HG02588 (cell line): ENCODE measurements around the gene UGT1A10.
"Not testable (repeated sequence)": the region's sequence is repeated elsewhere in the genome, so short reads cannot be mapped to it uniquely, and the experiment has no call there.

Experiments used
- ATAC-seq: cut with Tn5 transposase; IDR thresholded peaks from one replicate; pipeline ENCODE4 v1.9.1; 2021; ENCODE audit warnings: mild to moderate bottlenecking, moderate library complexity; ENCODE audit not compliant: unreplicated experiment

The UGT1A10 gene

DNA sequence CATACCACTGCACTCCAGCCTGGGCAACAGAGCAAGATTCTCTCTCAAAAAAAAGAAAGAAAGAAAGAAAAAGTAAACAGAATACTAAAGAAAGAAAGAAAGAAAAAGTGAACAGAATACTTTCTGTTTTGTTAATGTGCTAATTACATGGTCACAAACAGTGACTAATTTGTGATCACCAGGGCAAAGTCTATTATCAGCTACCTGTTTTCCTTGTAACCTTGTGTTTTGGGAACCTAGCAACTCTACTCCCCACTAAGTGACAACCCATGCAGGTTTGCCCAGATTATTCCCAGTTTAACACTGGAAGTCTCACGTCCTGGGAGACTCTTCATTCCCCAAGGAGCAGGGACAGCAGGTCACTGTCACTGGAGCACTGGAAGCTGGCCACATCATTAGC is 18.8 kb downstream of the UGT1A10 start:
- no peak for ATAC-seq

DNA sequence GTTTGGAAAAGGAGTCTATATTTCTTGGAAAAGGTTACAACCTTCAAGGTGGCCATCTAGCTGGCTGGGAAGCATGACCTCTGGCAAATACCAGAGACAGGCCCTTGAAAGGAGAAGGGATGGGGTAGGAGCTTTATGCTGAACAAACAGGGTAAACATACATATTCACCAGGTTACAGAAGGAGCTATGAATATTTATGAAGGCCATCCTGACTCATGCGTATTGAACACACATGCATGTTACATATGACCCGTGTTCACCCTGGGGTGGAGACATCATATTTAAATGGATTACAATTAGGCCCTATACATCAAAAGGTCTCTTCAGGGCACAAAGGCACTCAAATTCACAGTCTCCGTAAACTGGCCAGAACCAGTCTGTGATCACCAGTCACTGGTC is 19.7 kb downstream of the UGT1A10 start:
- not testable (repeated sequence) for ATAC-seq

DNA sequence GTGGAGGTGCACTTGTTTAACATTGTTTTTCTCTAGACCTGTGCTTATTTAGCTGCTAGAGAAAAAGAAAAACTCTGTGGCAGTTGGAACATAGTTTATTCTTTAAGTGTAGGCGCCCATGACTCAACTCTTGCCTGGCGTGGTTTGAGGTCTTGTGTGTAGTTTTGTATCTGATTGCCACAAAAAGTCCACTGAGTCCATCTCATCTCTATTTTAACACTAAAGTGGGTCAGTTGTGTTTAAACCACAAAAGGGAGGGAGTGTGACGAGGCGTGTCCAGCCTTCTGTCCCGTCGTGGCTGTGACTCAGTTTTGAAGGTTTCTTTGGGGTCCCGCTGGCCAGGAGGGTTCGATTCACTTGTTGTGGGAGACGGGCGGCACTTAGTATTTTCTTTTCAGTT is 20.2 kb downstream of the UGT1A10 start:
- ATAC-seq: no peak

DNA sequence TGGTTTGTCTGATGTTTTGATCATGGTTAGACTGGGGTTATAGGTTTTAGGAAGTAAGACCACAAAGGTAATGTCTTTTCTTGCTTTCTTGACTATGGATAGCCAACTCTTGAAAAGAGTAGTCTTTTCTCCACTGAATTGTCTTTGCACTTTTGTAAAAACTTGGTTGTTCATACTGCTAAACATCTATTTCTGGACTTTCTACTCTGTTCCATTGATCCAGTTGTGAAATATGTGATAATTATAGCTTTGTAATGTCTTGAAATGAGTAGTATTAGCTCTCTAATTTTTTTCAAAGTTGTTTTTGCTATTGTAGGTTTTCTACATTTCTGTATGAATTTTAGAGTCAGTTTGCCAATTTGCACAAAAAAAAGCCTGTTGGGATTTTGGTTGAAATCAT is 22.4 kb downstream of the UGT1A10 start:
- ATAC-seq: no peak

DNA sequence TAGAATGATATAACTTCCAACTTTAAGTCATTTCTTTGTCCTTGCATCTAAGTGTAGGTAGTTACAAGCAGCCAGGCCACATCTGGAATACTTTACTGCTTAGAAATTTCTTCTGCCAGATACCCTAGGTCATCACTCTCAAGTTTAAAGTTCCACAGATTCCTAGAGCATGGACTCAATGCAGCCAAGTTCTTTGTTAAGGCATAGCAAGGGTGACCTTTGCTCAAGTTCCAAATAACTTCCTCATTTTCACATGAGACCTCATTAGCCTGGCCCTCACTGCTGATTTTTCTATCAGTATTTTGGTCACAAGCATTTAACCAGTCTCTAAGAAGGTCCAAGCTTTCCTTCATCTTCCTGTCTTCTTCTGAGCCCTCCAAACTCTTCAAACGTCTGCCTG is 27.7 kb downstream of the UGT1A10 start:
- no peak for ATAC-seq

DNA sequence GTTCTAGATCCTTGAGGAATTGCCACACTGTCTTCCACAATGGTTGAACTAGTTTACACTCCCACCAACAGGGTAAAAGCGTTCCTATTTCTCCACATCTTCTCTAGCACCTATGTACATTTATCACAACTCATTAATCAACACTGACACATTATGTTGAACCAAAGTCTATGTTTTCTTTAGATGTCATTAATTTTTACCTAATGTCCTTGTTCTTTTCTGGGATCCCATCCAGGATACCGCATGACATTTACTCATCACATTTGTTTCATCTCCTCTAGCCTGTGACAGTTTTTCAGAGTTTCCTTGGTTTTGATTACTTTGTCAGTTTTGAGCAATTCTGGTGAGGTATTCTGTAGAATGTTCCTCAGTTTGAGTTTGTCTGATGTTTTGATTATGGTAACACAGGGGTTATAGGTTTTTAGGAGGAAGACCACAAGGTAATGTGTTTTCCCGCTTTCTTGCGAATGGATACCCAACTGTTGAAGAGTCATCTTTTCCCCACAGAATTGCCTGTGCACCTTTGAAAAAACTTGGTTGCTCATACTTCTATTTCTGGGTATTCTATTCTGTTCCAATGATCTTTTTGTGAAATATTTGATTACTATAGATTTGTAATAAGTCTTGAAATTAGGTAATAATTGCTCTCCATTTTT is 32.5 kb downstream of the UGT1A10 start:
- no peak for ATAC-seq

DNA sequence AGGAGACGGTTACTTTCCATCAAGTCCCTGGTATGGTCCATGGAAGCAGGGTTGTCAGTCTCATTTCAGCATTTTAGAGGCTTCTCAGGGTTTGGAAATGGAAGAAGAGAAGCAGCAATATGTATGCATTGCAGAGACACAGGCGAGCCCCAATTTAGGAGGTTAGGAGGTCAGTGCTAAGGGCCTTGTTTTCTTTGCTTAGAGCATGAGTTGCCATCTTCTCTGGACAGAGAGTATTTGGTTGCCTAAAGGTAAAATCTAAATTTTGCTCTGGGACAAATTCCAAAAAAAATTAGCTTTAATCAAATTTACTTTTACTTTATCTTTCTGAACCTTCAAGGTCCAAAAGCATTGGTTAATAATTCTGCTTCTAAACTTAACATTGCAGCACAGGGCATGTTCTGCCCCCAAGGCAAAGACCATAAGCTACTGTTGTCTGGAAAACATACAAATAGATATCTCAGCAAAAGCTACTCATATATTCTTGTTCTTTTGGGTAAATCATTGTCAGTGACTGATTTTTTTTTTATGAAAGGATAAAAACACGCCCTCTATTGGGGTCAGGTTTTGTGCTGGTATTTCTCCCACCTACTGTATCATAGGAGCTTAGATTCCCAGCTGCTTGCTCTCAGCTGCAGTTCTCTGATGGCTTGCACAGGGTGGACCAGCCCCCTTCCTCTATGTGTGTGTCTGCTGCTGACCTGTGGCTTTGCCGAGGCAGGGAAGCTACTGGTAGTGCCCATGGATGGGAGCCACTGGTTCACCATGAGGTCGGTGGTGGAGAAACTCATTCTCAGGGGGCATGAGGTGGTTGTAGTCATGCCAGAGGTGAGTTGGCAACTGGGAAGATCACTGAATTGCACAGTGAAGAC is 35.3 kb downstream of the UGT1A10 start, which contains the start of gene UGT1A9:
UGT1A9 (plus strand) TSS at position 609 of the 872 bp plus-strand sequence; CDS start at position 646, 37 bp downstream.
- no peak for ATAC-seq

DNA sequence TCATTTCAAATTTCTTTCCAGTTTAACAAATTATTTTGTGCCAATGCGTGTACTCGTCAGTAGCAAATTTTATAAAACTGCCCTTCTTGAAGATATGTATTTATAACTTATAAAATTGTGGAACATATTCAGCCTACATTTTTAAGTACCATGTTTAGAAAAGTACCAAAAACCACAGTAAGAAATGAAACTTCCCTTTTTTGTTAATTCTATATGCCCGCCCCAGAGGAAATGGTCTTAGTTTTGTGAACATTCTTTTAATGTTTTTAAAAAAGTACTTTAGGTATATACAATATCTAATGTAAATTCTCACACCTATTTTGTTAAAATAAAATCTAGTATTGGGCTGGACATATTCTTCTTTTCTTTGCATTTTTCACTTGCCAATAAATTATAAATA is 36.6 kb downstream of the UGT1A10 start:
- ATAC-seq: no peak

DNA sequence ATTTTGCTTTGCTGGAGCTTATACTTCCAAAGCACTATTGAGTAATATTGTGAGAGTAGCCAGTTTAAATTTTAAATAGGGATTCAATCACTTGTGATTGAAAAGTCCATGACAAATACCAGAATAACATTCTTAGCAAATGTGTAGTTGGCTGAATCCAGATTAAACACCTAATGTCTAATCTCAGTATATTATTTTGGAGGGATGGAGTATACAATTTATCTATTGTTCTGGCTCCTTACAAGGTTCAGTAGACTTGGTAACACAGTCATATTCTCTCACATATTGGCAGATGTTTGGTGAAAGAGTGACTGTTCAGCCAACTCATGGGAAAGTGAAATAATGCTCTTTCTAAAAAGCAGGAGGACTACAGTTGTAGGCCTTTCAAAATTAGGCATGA is 37.6 kb downstream of the UGT1A10 start:
- ATAC-seq: no peak

DNA sequence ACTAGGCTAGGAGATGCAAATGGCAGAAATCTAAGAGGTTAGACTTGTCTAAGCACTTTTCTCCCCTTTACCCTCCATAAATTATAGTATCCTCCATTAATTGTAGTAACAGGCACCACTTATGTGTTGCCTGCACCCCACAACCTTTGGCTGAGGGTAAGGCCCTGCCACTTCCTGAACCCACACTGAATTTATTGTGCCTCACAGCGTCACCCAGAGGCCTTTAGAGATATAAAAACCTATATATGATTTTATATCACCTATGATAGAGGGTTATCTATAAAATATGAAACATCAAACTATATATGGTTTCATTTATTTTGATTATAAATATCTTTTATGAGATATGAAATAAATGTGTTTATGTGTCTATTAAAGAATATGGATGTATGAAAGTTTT is 38.1 kb downstream of the UGT1A10 start:
- ATAC-seq: no peak

DNA sequence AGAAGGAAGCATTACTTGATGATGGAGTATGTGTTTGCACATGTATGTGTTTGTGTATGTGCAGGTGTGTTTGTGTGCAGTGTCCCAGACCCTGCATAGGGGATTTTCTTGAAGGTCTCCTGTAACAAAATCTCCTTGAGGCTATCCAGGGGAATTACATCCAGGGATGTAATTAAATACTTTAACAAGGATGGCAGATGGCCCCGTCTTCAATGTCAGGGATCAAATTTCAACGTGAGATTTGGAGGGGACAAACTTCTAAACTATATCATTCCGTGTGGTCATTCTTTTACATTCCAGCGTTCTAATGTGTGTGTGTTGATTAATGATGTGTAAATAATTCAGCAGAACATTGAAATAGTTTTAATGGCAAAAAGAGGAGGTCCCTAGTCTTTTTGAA is 38.7 kb downstream of the UGT1A10 start:
- no peak for ATAC-seq

DNA sequence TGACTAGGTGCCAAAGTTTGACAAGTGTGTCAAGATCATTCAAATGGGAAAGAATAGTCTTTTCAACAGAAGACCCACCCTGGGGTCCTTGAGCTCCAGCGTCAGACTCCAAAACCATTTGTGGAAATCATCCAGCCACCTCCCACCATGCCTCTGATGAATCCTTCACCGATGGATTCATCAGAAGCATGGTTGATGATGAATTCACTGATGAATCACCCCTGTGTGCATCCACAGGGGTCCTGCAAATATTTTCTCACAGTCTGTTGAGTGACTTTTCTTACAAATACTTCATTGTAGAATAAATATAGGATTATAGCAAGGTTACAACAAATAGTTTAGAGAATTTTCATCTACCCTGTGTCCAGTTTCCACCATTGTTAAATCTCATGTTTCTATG is 39.8 kb downstream of the UGT1A10 start:
- no peak for ATAC-seq

DNA sequence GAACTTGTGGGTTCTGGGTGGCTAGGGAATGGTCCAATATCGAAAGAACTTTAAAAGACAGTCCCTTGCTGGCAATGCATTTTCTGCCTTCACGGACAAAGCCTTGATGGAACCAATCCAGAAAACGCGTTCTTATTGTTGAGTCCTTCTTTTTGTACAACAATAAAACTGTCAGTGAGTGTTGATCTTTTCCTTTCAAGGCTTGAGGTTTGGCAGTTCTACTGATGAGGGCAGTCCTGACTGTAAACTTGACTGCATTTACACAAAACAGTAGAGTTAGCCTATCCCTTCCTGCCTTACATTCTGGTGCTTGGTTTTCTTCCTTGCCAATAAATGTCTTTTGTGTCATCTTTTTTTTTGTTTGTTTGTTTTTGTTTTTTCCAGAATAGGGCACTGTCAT is 42.9 kb downstream of the UGT1A10 start:
- ATAC-seq: no peak

DNA sequence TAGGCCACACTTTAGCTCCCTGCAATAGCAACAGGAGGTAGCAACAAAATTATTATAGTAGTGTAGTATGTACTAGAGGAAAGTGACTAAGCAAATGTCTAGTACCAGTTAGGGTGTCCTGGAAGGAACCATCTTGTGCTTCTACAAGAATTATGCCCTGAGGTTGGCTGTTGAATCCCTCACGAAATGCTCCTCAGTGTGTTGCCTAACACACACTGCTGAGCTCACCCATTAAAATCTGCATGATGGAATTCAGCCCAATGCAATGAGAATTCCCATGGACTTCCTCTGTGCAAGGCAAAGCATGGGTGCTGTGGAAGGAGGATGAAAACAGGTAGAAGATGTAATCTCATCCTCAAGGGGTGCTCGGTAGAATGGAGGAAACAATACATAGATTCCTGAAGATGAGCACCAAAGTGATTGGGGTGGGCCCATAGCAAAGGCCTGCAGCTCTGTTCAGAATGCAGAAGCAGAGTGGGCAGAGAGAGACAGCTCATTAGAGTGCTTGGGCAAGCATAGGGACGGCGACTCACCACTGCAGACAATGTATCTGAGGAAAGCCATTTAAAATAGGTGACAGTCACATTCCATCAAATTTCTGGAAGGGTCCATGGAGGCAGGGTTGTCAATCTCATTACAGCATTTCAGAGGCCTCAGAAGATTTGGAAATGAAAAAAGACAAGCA is 44.3 kb downstream of the UGT1A10 start:
- ATAC-seq: no peak

DNA sequence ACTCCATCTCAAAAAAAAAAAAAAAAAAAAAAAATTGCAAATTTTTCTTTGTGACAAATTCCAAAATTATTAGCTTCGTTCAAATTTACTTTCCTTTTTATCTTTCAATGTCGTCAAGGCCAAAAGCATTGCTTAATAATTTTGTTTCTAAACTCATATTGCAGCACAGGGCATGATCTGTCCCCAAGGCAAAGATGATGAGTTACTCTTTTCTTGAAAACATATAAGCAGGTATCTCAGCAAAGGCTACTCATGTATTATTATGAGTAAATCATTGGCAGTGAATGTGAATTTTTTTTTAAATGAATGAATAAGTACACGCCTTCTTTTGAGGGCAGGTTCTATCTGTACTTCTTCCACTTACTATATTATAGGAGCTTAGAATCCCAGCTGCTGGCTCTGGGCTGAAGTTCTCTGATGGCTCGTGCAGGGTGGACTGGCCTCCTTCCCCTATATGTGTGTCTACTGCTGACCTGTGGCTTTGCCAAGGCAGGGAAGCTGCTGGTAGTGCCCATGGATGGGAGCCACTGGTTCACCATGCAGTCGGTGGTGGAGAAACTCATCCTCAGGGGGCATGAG is 45.4 kb downstream of the UGT1A10 start, which contains the start of gene UGT1A7:
UGT1A7 (plus strand) TSS at position 381 of the 579 bp plus-strand sequence; CDS start at position 418, 37 bp downstream.
- ATAC-seq: no peak

DNA sequence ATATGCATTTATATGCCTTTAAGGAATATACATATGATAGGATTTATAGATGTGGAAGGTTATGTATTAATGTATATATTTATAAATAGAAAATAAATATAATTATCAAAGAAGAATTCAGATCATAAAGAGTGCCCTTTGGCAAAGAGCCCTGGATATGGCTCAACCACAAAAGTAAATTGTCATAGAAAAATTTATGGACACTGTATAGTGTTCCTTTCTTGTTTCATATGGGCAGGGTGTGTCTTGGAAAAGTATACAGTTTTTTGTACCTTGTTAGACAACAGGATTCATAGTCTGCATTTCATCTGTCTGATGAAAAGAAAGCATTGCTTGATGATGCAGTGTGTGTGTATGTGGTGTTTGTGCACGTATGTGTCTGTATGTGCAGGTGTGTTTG is 48.4 kb downstream of the UGT1A10 start:
- ATAC-seq: no peak

DNA sequence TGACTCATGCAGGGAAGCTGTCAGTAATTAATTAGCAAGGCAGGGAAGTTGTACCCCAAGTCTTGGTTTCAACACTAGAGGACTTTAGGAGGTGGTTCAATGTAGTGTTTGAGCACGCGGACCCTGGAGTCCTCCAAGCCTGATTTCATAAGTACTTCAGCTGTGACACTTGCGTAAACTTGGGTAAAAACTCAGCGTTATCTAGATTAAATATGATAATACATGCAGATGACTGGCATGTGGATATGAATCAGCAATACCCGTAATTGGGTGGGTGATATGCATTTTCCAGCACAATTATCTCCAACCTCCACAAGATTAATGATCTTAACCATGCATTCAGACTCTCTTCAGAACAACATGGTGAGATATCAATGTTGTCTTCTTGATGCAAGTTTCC is 50.7 kb downstream of the UGT1A10 start:
- no peak for ATAC-seq

DNA sequence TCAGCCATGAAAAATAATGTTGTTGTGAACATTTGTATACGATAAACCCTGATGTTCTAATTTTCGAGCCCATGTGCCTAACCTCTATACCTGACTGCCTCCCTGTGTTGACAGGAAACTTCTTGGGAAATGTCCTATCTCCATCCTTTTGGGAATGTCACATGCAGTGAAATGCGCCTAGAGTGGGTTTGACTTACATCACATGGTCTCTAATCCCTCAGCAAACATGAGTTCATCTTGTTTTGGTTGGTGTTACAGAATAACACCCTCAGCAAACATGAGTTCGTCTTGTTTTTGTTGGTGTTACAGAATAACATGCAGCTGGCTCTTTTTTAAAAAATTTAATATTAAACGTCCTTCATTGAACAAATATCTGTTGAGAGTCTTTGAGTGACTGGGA is 52.1 kb downstream of the UGT1A10 start:
- no peak for ATAC-seq

DNA sequence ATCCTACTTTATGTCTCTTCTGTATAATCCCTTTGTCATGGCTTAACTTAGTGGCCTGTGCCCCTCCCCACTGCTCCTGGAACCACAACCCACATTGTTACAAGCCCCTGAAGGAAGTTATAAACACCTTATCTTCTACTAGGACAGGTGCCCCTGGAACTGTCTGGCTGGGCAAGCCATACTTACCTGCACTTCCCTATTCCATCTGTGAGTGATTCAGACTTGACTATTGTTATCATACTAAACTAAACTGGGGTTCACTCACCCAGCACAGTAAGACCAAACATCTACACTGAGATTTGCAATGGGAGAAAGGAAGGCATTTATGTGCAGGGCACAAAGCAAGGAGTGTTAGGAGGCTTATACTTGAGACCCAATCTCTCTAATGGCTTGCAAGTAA is 52.8 kb downstream of the UGT1A10 start:
- ATAC-seq: no peak

DNA sequence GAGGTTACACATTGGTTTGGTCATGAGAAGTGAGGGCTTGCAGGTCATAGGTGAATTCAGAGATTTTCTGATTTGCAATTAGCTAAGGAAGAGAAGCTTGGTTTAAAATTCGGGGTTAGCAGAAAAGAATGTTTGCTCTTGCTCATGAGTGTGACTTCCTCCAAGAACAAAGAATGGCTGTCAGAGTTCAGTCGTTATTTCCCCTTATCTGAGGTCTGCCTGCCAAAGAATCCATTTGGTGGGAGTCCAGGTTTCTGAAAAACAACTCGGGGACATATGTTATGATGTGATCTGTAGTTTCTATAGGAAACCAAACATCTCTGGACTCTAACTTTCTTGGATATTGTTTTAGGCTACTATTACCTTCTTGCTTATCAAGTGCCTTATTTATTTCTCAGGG is 53.3 kb downstream of the UGT1A10 start:
- no peak for ATAC-seq

DNA sequence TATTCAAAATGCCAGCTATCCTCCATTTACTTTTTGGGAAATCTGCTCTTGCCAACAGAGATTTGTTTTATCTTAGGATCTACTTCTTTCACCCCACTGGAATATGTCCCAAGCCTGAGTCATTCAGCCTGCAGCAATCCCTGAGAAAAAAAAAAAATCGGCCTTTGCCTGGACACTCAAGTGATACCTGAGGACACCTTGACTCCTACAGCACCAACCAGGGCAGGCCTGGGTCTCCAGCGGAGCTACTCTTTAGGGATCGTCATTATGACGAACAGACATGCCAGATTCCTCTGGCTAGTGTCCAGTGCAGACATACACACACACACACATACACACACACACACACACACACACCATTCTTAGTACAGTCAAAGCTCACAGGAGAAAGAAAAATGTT is 54.2 kb downstream of the UGT1A10 start:
- no peak for ATAC-seq
